ENCODE measurements around the gene AHCYL1. TPM values are rescaled to one million over a fixed set of nuclear protein-coding genes. Genes with fewer than 3 reads are reported as not detected.

Gene AHCYL1
- total and polyA plus RNA-seq, 2 donors (not counting 3 experiments of a cell fraction or from before 2014, with no cell fraction given): 49.2 to 74.2 TPM

DNA sequence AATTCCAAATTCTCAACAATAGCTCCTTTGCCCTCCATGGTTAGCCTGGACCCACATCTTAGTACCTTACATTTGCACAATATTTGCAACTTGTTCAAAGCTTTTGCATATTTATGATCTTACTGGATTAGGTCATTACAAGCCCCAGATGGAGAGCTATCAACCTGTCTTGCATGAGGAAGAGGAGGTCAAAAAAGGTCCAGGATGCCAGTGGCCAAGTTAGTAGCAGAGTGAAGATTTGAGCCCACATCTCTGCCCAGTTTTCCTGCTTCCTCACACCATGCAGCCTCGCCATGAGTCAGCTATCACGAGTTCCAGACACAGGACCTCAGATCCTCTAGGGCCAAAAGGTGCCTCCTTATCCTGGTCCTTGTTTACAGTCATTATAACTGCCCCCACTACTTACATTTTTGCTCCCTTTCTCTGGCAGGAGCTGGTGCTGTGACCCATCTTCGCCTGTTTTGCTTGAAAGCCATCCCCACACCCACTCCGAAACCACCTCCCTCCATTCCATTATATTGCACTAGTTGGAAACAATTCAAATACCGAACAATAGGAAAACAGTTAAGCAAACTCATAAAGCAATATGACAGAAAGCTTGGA lies 5.0 kb upstream of the AHCYL1 start:
- peak; percentile 82 for TF ChIP-seq FOS (IDR thresholded peaks at IDR 0.05; ENCODE audit: borderline replicate concordance, insufficient read depth, low read length)
- TF ChIP-seq, protein P1, sequence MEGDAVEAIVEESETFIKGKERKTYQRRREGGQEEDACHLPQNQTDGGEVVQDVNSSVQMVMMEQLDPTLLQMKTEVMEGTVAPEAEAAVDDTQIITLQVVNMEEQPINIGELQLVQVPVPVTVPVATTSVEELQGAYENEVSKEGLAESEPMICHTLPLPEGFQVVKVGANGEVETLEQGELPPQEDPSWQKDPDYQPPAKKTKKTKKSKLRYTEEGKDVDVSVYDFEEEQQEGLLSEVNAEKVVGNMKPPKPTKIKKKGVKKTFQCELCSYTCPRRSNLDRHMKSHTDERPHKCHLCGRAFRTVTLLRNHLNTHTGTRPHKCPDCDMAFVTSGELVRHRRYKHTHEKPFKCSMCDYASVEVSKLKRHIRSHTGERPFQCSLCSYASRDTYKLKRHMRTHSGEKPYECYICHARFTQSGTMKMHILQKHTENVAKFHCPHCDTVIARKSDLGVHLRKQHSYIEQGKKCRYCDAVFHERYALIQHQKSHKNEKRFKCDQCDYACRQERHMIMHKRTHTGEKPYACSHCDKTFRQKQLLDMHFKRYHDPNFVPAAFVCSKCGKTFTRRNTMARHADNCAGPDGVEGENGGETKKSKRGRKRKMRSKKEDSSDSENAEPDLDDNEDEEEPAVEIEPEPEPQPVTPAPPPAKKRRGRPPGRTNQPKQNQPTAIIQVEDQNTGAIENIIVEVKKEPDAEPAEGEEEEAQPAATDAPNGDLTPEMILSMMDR (IDR thresholded peaks at IDR 0.05; ENCODE audit: extremely low read depth in 1 of 2, insufficient read depth in 1 of 2, low read depth in 1 of 2, low read length in 2 of 2): no peak
- peak; percentile 75 for TF ChIP-seq POLR2AphosphoS5 (IDR thresholded peaks at IDR 0.05; ENCODE audit: insufficient read depth, low read depth, low read length)
- peak; percentile 68 for TF ChIP-seq JUN (IDR thresholded peaks at IDR 0.05; ENCODE audit: borderline replicate concordance, insufficient read depth, insufficient read length, low read depth)
- TF ChIP-seq, protein P2, sequence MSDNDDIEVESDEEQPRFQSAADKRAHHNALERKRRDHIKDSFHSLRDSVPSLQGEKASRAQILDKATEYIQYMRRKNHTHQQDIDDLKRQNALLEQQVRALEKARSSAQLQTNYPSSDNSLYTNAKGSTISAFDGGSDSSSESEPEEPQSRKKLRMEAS (IDR thresholded peaks at IDR 0.05; ENCODE audit: insufficient read depth, insufficient read length): no peak
- TF ChIP-seq MYC (IDR thresholded peaks at IDR 0.05; ENCODE audit: low read depth, low read length): no peak
- TF ChIP-seq GATA2 (IDR thresholded peaks at IDR 0.05; ENCODE audit: insufficient read depth, insufficient read length, low read depth, low read length): peak; percentile 90
- no peak for TF ChIP-seq EZH2 (IDR thresholded peaks at IDR 0.05; ENCODE audit: borderline replicate concordance, low read depth, low read length, severe bottlenecking)
- H2AFZ ChIP-seq (ENCODE audit: low read depth, low read length): peak overlapping the region; percentile 35
- peaks cover 34% of the 10 kb centered on the region for H3K4me1 ChIP-seq (ENCODE audit: control insufficient read depth, extremely low read depth, insufficient read depth, low read length)
- no TSS peak for BruUV-seq (replicated peaks)
- peak overlapping the region in 1 of 3 experiments; percentile 9 for H3K4me3 ChIP-seq (replicated peaks in 1 of 3; ENCODE audit: insufficient read depth in 1 of 3, low read depth in 1 of 3, low read length in 3 of 3)
- H3K9ac ChIP-seq (replicated peaks; ENCODE audit: extremely low read depth, insufficient read depth, low read length): peak overlapping the region; percentile 60
- CTCF ChIA-PET: interaction anchor here (0.6 to 12.5 kb wide), 23 partner anchors 19 to 433 kb away, joined by 3 to 807 read pairs (median 6); partner anchors contain the start of gene CSF1
- H3K36me3 ChIP-seq (ENCODE audit: control insufficient read depth in 2 of 2, extremely low read depth in 1 of 2, insufficient read depth in 2 of 2, low read length in 2 of 2): no peaks in the 10 kb centered on the region
- peak; percentile 95 for DNase-seq (ENCODE audit: low read depth, low spot score)
- no peaks in the 10 kb centered on the region for H3K9me3 ChIP-seq (replicated peaks; ENCODE audit: control insufficient read depth, insufficient read depth, low read length)
- no peaks in the 10 kb centered on the region for H3K27me3 ChIP-seq (ENCODE audit: control insufficient read depth in 2 of 2, insufficient read depth in 2 of 2, low read length in 2 of 2)
- intact Hi-C loops (cut with micrococcal nuclease): loop anchor here (1.0 to 5.0 kb wide), 3 partner anchors 47 to 187 kb away; no protein-coding TSS in a partner anchor
- no peaks in the 10 kb centered on the region for H4K20me1 ChIP-seq (replicated peaks; ENCODE audit: control insufficient read depth, extremely low read depth, insufficient read depth, low read length)
- dilution Hi-C loops (cut with MboI; ENCODE audit: extremely low pct_ligation_motif_present, low sequenced_read_pairs): no loop called here
- H3K27ac ChIP-seq (ENCODE audit: insufficient read depth, low read depth, low read length): peak overlapping the region; percentile 76
- peak; percentile 99 for FAIRE-seq
- peak overlapping the region; percentile 53 for H3K4me2 ChIP-seq (ENCODE audit: insufficient read depth, low read length)
- POLR2A ChIA-PET: interaction anchor here (1.5 kb wide), 1 partner anchor 69 kb away, joined by 5 read pairs; the partner anchor contains the start of gene CSF1
- no peaks in the 10 kb centered on the region for H3K79me2 ChIP-seq (ENCODE audit: control insufficient read depth, insufficient read depth, low read length)
- H3K9me1 ChIP-seq (replicated peaks; ENCODE audit: control insufficient read depth, extremely low read depth, insufficient read depth, low read length): no peaks in the 10 kb centered on the region
